ENCODE results near the gene PFKL. TPM values are rescaled to one million over a fixed set of nuclear protein-coding genes. Genes with fewer than 3 reads are reported as not detected.
A peak's percentile ranks its signal among the peaks of the same experiment; 100 is the strongest.

The PFKL gene
- total RNA-seq, 1 donor from 2014 or later, result 66.6 TPM

- Mint-ChIP-seq H3K27me3 (ENCODE audit: unreplicated experiment) (peaks cover 9% of the 10 kb centered on the region), H3K36me3 (ENCODE audit: low read depth, unreplicated experiment) (peaks cover 7% of the 10 kb centered on the region), H3K4me1 (ENCODE audit: unreplicated experiment) (no peaks in the 10 kb centered on the region), H3K9me3 (ENCODE audit: unreplicated experiment) (no peaks in the 10 kb centered on the region), H3K4me3 (ENCODE audit: unreplicated experiment) (no peak overlapping the region), H3K27ac (ENCODE audit: unreplicated experiment) (no peak overlapping the region)
- no peak for TF ChIP-seq CTCF (IDR thresholded peaks at IDR 0.05; ENCODE audit: unreplicated experiment)
- no peak for DNase-seq (ENCODE audit: low spot score)
Measured at GRCh38 chr21:44314561-44314960, 14.7 kb downstream of the PFKL start.

GRCh38 chr21:44315691-44316203, 15.9 kb downstream of the PFKL start:
- peaks cover 11% of the 10 kb centered on the region for H3K27me3 Mint-ChIP-seq (ENCODE audit: unreplicated experiment)
- no peaks in the 10 kb centered on the region for H3K4me1 Mint-ChIP-seq (ENCODE audit: unreplicated experiment)
- no peak overlapping the region for H3K27ac Mint-ChIP-seq (ENCODE audit: unreplicated experiment)
- no peak for TF ChIP-seq CTCF (IDR thresholded peaks at IDR 0.05; ENCODE audit: unreplicated experiment)
- no peak for DNase-seq (ENCODE audit: low spot score)
- no peak overlapping the region for H3K4me3 Mint-ChIP-seq (ENCODE audit: unreplicated experiment)
- no peaks in the 10 kb centered on the region for H3K9me3 Mint-ChIP-seq (ENCODE audit: unreplicated experiment)
- peaks cover 7% of the 10 kb centered on the region for H3K36me3 Mint-ChIP-seq (ENCODE audit: low read depth, unreplicated experiment)

GRCh38 chr21:44316277-44316900, 16.5 kb downstream of the PFKL start:
- TF ChIP-seq CTCF (IDR thresholded peaks at IDR 0.05; ENCODE audit: unreplicated experiment), result no peak

GRCh38 chr21:44317241-44317782, 17.5 kb downstream of the PFKL start:
- Mint-ChIP-seq H3K4me1 (ENCODE audit: unreplicated experiment) (no peaks in the 10 kb centered on the region), H3K27me3 (ENCODE audit: unreplicated experiment) (peaks cover 5% of the 10 kb centered on the region), H3K27ac (ENCODE audit: unreplicated experiment) (no peak overlapping the region), H3K9me3 (ENCODE audit: unreplicated experiment) (no peaks in the 10 kb centered on the region), H3K36me3 (ENCODE audit: low read depth, unreplicated experiment) (no peaks in the 10 kb centered on the region), H3K4me3 (ENCODE audit: unreplicated experiment) (no peak overlapping the region)
- no peak for DNase-seq (ENCODE audit: low spot score)
- no peak for TF ChIP-seq CTCF (IDR thresholded peaks at IDR 0.05; ENCODE audit: unreplicated experiment)

More at GRCh38 chr21:44316277-44316900, 16.5 kb downstream of the PFKL start:
- no peaks in the 10 kb centered on the region for H3K4me1 Mint-ChIP-seq (ENCODE audit: unreplicated experiment)
- H3K36me3 Mint-ChIP-seq (ENCODE audit: low read depth, unreplicated experiment), result peaks cover under 1% of the 10 kb centered on the region
- H3K9me3 Mint-ChIP-seq (ENCODE audit: unreplicated experiment), result no peaks in the 10 kb centered on the region
- H3K27me3 Mint-ChIP-seq (ENCODE audit: unreplicated experiment), result peaks cover 5% of the 10 kb centered on the region
- H3K27ac Mint-ChIP-seq (ENCODE audit: unreplicated experiment), result no peak overlapping the region
- peak overlapping the region; percentile 56 for H3K4me3 Mint-ChIP-seq (ENCODE audit: unreplicated experiment)
- no peak for DNase-seq (ENCODE audit: low spot score)

GRCh38 chr21:44317871-44318270, 18.0 kb downstream of the PFKL start:
- no peak overlapping the region for H3K27ac Mint-ChIP-seq (ENCODE audit: unreplicated experiment)
- no peaks in the 10 kb centered on the region for H3K4me1 Mint-ChIP-seq (ENCODE audit: unreplicated experiment)
- no peak for DNase-seq (ENCODE audit: low spot score)
- TF ChIP-seq CTCF (IDR thresholded peaks at IDR 0.05; ENCODE audit: unreplicated experiment), result no peak
- H3K36me3 Mint-ChIP-seq (ENCODE audit: low read depth, unreplicated experiment), result no peaks in the 10 kb centered on the region
- no peak overlapping the region for H3K4me3 Mint-ChIP-seq (ENCODE audit: unreplicated experiment)
- no peaks in the 10 kb centered on the region for H3K9me3 Mint-ChIP-seq (ENCODE audit: unreplicated experiment)
- H3K27me3 Mint-ChIP-seq (ENCODE audit: unreplicated experiment), result peaks cover 5% of the 10 kb centered on the region
